Esophagus muscularis mucosa (tissue), 4 donors: Measurements from ENCODE around the gene CDC14B. TPM values are rescaled to one million over a fixed set of nuclear protein-coding genes. Genes with fewer than 3 reads are reported as not detected.

Experiments used
- DNase-seq: peaks from one replicate; pipeline ENCODE4 v3.0.0-alpha.2; 2017; ENCODE audit errors: extremely low spot score
- H3K27ac ChIP-seq, 4 donors: fragments of 200-600 bp; sonication (generic); replicated peaks in 1 of 4; 1 replicate in 3 of 4; 2 replicates in 1 of 4; pipeline ENCODE4 v1.5.1; 2016 to 2019; ENCODE audit warnings: mild to moderate bottlenecking in 1 of 4
- H3K27me3 ChIP-seq, 4 donors: fragments of 200-600 bp; sonication (generic); one replicate each; pipeline versions ENCODE4 v1.5.1 to v1.6.0; 2016 to 2019
- H3K36me3 ChIP-seq, 4 donors: fragments of 200-600 bp; sonication (generic); one replicate each; pipeline ENCODE4 v1.5.1; 2016 to 2019
- H3K4me1 ChIP-seq, 4 donors: fragments of 200-600 bp; sonication (generic); one replicate each; pipeline ENCODE4 v1.5.1; 2016 to 2019
- H3K4me3 ChIP-seq, 4 donors: fragments of 200-600 bp; sonication (generic); 1 replicate in 2 of 4; 2 replicates in 2 of 4; pipeline ENCODE4 v1.5.1; 2016 to 2019; ENCODE audit warnings: mild to moderate bottlenecking in 4 of 4, moderate library complexity in 1 of 4
- H3K9me3 ChIP-seq, 4 donors: fragments of 200-600 bp; sonication (generic); 1 replicate in 3 of 4; 2 replicates in 1 of 4; pipeline ENCODE4 v1.5.1; 2016 to 2019
- EP300 ChIP-seq: sonication (generic); formaldehyde crosslinking; IDR thresholded peaks from one replicate; pipeline ENCODE4 v1.6.1; 2017; ENCODE audit warnings: antibody characterized with exemption
- POLR2A ChIP-seq: fragments of 450-650 bp; IDR thresholded peaks from one replicate; pipeline ENCODE4 v1.6.1; 2017; ENCODE audit warnings: antibody characterized with exemption, moderate library complexity, mild to moderate bottlenecking, low read depth
- POLR2AphosphoS5 ChIP-seq, 2 donors: sonication (generic); formaldehyde crosslinking; IDR thresholded peaks; one replicate each; pipeline ENCODE4 v1.6.1; 2017; ENCODE audit warnings: antibody characterized with exemption in 2 of 2
- WGBS: methylation state at CpG from one replicate; pipeline ENCODE4 v1.1.5; 2018; 5-methylcytosine and 5-hydroxymethylcytosine counted together
- intact Hi-C: fragments of 100-400 bp; cut with DNase I; formaldehyde crosslinking; loops from one replicate; pipeline ENCODE4 v1.15.1; 2023
- total RNA-seq, 4 donors: library from RNA; depleted of rRNA; stranded (reverse); fragments of >200 nt; gene quantifications; one replicate each; pipeline versions ENCODE4 v1.1.0 to v1.2.1, GENCODE V29; 2016
- TF ChIP-seq, protein P1 (sequence below), 3 experiments: fragments of 200-600 bp in 2 of 3; fragments of 450-650 bp in 1 of 3; sonication (generic) in 2 of 3; IDR thresholded peaks; one replicate each; pipeline ENCODE4 v1.5.1; 2017 to 2019; ENCODE audit warnings: antibody characterized with exemption in 3 of 3, mild to moderate bottlenecking in 2 of 3, moderate library complexity in 1 of 3

CDC14B gene
- total RNA-seq, 4 donors from 2014 or later = 22.0 to 39.7 (median 27.0) TPM

DNA sequence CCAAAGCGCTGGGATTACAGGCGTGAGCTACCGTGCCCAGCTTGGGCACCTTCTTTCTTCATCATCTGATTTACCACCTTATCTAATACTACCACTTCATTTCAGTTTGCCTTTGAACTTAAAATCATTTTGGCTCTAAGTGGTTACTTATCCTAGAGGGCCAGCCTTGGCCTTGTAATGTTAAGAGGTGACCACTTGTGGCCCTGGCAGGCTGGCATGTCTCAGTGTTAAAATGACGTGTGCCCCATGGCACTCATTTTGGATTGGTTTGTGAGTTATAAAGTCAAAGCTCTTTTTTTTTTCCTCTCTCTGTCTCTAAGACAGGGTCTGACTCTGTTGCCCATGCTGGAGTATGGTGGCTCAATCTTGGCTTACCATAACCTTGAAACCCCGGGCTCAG, 151.9 kb downstream of the CDC14B start:
- no peak overlapping the region for H3K4me3 ChIP-seq
- no peaks in the 10 kb centered on the region for H3K4me1 ChIP-seq
- DNase-seq = no peak
- TF ChIP-seq, protein P1, sequence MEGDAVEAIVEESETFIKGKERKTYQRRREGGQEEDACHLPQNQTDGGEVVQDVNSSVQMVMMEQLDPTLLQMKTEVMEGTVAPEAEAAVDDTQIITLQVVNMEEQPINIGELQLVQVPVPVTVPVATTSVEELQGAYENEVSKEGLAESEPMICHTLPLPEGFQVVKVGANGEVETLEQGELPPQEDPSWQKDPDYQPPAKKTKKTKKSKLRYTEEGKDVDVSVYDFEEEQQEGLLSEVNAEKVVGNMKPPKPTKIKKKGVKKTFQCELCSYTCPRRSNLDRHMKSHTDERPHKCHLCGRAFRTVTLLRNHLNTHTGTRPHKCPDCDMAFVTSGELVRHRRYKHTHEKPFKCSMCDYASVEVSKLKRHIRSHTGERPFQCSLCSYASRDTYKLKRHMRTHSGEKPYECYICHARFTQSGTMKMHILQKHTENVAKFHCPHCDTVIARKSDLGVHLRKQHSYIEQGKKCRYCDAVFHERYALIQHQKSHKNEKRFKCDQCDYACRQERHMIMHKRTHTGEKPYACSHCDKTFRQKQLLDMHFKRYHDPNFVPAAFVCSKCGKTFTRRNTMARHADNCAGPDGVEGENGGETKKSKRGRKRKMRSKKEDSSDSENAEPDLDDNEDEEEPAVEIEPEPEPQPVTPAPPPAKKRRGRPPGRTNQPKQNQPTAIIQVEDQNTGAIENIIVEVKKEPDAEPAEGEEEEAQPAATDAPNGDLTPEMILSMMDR (IDR thresholded peaks at IDR 0.05) = no peak
- TF ChIP-seq POLR2A (no peak), POLR2AphosphoS5 (IDR thresholded peaks at IDR 0.05) (no peak), EP300 (no peak)
- peaks cover 45 to 85% (median 70%) of the 10 kb centered on the region in 4 donors for H3K36me3 ChIP-seq
- 95% methylated on average over 5 of the region's 5 CpGs for WGBS
- no peaks in the 10 kb centered on the region for H3K9me3 ChIP-seq
- intact Hi-C loops = no loop called here
- H3K27me3 ChIP-seq = no peaks in the 10 kb centered on the region
- H3K27ac ChIP-seq = no peak overlapping the region

DNA sequence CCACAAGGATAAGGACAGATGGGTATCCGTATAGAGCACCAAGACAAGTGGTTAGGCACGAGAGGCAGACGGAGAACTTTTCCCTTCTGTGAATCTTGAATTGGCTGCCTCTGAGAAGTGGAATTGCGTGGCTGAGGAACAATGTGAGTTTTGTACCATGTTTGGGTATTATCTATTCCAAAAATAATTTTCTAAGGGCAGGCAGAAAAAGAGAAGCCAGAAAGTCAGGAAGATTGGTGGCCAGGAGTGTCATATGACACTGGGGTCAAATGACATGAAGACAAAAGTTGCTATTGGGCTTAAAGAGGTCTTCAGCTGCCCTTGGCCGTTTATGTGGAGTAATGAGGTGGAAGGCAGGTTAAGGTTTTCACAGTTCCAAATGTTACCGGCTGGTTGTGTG, 155.2 kb downstream of the CDC14B start:
- Histone ChIP-seq H3K4me1 (no peaks in the 10 kb centered on the region), H3K9me3 (no peaks in the 10 kb centered on the region), H3K36me3 (peaks cover 15 to 67% (median 48%) of the 10 kb centered on the region in 4 donors), H3K27ac (no peak overlapping the region), H3K4me3 (no peak overlapping the region), H3K27me3 (no peaks in the 10 kb centered on the region)
- DNase-seq = no peak
- no peak for TF ChIP-seq POLR2A
- TF ChIP-seq, protein P1 (IDR thresholded peaks at IDR 0.05) = no peak
- no peak for TF ChIP-seq EP300
- TF ChIP-seq POLR2AphosphoS5 (IDR thresholded peaks at IDR 0.05) = no peak
- WGBS = 74% methylated on average over 6 of the region's 6 CpGs
- intact Hi-C loops = loop anchor here (5.0 kb wide), 1 partner anchor 88 kb away; no protein-coding TSS in a partner anchor

DNA sequence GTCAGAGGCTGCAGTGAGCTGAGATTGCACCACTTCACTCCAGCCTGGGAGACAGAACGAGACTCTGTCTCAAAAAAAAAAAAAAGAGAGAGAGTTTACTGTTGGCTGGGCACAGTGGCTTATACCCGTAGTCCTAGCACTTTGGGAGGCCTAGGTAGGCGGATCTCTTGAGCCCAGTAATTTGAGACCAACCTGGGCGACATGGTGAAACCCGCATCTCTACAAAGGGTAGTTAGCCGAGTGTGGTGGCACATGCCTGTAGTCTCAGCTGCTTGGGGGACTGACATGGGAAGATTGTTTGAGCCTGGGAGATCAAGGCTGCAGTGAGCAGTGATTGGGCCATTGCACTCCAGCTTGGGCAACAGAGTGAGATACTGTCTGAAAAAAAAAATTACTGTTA, 157.1 kb downstream of the CDC14B start:
- WGBS = 100% methylated on average over 6 of the region's 6 CpGs
- no peak overlapping the region for H3K4me3 ChIP-seq
- DNase-seq = no peak
- peaks cover 0 to 2% (median under 1%) of the 10 kb centered on the region in 4 donors for H3K4me1 ChIP-seq
- H3K27ac ChIP-seq = no peak overlapping the region
- no peaks in the 10 kb centered on the region for H3K27me3 ChIP-seq
- no peaks in the 10 kb centered on the region for H3K9me3 ChIP-seq
- intact Hi-C loops = loop anchor here (5.0 kb wide), 1 partner anchor 90 kb away; no protein-coding TSS in a partner anchor
- TF ChIP-seq POLR2A (no peak), EP300 (no peak), POLR2AphosphoS5 (IDR thresholded peaks at IDR 0.05) (no peak)
- TF ChIP-seq, protein P1 (IDR thresholded peaks at IDR 0.05) = no peak
- peaks cover 12 to 58% (median 41%) of the 10 kb centered on the region in 4 donors for H3K36me3 ChIP-seq

DNA sequence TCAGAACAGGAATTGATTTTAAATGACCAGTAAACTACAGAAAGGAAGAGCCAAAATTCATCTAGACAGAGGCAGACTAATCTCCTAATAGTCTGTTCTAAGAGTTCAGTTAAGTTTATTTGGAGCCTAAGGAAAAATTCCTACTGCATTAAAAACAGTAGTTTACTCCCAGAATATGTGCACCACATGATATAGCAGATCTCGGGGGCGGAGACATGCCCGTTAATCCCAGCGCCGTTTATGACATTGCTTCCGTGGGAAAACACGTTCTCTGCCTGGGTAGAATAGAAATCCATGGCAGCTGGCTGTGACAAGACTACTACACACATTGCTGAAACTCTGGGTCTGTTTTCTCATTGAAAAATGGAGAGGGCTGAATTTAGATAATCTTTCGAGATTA, 158.3 kb downstream of the CDC14B start:
- WGBS = 85% methylated on average over 8 of the region's 8 CpGs
- intact Hi-C loops = loop anchor here (5.0 kb wide), 1 partner anchor 91 kb away; no protein-coding TSS in a partner anchor
- Histone ChIP-seq H3K9me3 (no peaks in the 10 kb centered on the region), H3K4me3 (no peak overlapping the region), H3K36me3 (peaks cover 5 to 47% (median 31%) of the 10 kb centered on the region in 4 donors), H3K27ac (no peak overlapping the region), H3K4me1 (peaks cover 0 to 9% (median 4%) of the 10 kb centered on the region in 4 donors), H3K27me3 (no peaks in the 10 kb centered on the region)
- DNase-seq = no peak
- TF ChIP-seq EP300 (no peak), POLR2AphosphoS5 (IDR thresholded peaks at IDR 0.05) (no peak), POLR2A (no peak)
- TF ChIP-seq, protein P1 (IDR thresholded peaks at IDR 0.05) = no peak

DNA sequence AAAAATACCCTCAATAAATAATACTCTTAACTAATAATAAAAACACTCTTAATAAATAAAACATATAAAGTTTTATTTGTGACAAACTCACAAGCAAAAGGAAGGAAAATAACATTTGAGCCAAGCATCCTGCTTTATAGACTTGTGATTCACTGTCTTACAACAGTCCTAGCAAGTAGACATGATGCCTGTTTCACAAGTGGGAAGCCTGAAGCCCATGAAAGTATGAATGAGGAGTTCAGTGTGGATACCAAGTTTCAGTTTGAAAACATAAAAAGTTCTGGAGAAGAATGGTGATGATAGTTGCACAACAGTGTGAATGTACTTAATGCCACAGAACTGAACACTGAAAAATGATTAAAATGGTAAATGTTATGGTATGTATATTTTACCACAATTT, 158.8 kb downstream of the CDC14B start:
- H3K4me3 ChIP-seq = no peak overlapping the region
- peaks cover 0 to 9% (median 4%) of the 10 kb centered on the region in 4 donors for H3K4me1 ChIP-seq
- no peaks in the 10 kb centered on the region for H3K9me3 ChIP-seq
- H3K36me3 ChIP-seq = peaks cover under 1 to 42% (median 27%) of the 10 kb centered on the region in 4 donors
- H3K27me3 ChIP-seq = no peaks in the 10 kb centered on the region
- TF ChIP-seq POLR2A (no peak), EP300 (no peak), POLR2AphosphoS5 (IDR thresholded peaks at IDR 0.05) (no peak)
- TF ChIP-seq, protein P1 (IDR thresholded peaks at IDR 0.05) = no peak
- no peak for DNase-seq
- no peak overlapping the region for H3K27ac ChIP-seq
- intact Hi-C loops = loop anchor here (5.0 kb wide), 1 partner anchor 91 kb away; no protein-coding TSS in a partner anchor
